Smooth muscle cell of the coronary artery (primary cell): ENCODE measurements around the gene PCDHGA10. TPM values are rescaled to one million over a fixed set of nuclear protein-coding genes. Genes with fewer than 3 reads are reported as not detected.

Experiments used
- total RNA-seq: library from RNA; depleted of rRNA; stranded (reverse); fragments of >200 nt; gene quantifications from 2 replicates; pipeline ENCODE4 v1.2.3, GENCODE V29; 2014; ENCODE audit warnings: low replicate concordance

PCDHGA10 gene
- total RNA-seq, 1 donor from 2014 or later: 2.6 TPM

Other genes with a start within 250 kb of the PCDHGA10 start
- 0.30 and 0.47 TPM in 2 replicates for gene PCDHB7, start 240.3 kb upstream of the PCDHGA10 start, total RNA-seq
- 0.23 and 0.35 TPM in 2 replicates for gene PCDHB8, start 235.2 kb upstream of the PCDHGA10 start, total RNA-seq
- 0.23 and 0.70 TPM in 2 replicates for gene PCDHB16, start 230.6 kb upstream of the PCDHGA10 start, total RNA-seq
- gene PCDHB9, start 225.8 kb upstream of the PCDHGA10 start, total RNA-seq: 0.12 and 0.30 TPM in 2 replicates
- gene PCDHB10, start 220.6 kb upstream of the PCDHGA10 start, total RNA-seq: 0.59 and 0.68 TPM in 2 replicates
- gene PCDHB11, start 213.4 kb upstream of the PCDHGA10 start, total RNA-seq: 0.38 and 0.70 TPM in 2 replicates
- gene PCDHB12, start 204.3 kb upstream of the PCDHGA10 start, total RNA-seq: 0.15 and 0.23 TPM in 2 replicates
- 0.59 and 0.75 TPM in 2 replicates for gene PCDHB13, start 199.1 kb upstream of the PCDHGA10 start, total RNA-seq
- 0.59 and 2.1 TPM in 2 replicates for gene PCDHB14, start 189.6 kb upstream of the PCDHGA10 start, total RNA-seq
- gene PCDHB15, start 167.6 kb upstream of the PCDHGA10 start, total RNA-seq: 0.70 and 1.2 TPM in 2 replicates
- gene SLC25A2, start 108.9 kb upstream of the PCDHGA10 start, total RNA-seq: 0.23 TPM in 1 of 2 replicates, not detected in the other
- 69.5 and 80.4 TPM in 2 replicates for gene TAF7, start 92.2 kb upstream of the PCDHGA10 start, total RNA-seq
- 0.75 and 1.3 TPM in 2 replicates for gene PCDHGA1, start 82.5 kb upstream of the PCDHGA10 start, total RNA-seq
- 1.2 and 1.7 TPM in 2 replicates for gene PCDHGA2, start 74.2 kb upstream of the PCDHGA10 start, total RNA-seq
- 0.23 and 0.98 TPM in 2 replicates for gene PCDHGA3, start 69.2 kb upstream of the PCDHGA10 start, total RNA-seq
- gene PCDHGB1, start 62.9 kb upstream of the PCDHGA10 start, total RNA-seq: 1.5 and 2.4 TPM in 2 replicates
- gene PCDHGA4, start 58.0 kb upstream of the PCDHGA10 start, total RNA-seq: 3.2 and 4.4 TPM in 2 replicates
- gene PCDHGB2, start 53.0 kb upstream of the PCDHGA10 start, total RNA-seq: 1.6 and 2.0 TPM in 2 replicates
- 0.98 and 1.3 TPM in 2 replicates for gene PCDHGA5, start 48.8 kb upstream of the PCDHGA10 start, total RNA-seq
- 3.5 and 5.6 TPM in 2 replicates for gene PCDHGB3, start 42.7 kb upstream of the PCDHGA10 start, total RNA-seq
- 2.2 and 2.3 TPM in 2 replicates for gene PCDHGA6, start 39.1 kb upstream of the PCDHGA10 start, total RNA-seq
- 2.3 and 2.8 TPM in 2 replicates for gene PCDHGA7, start 30.2 kb upstream of the PCDHGA10 start, total RNA-seq
- gene PCDHGB4, start 25.3 kb upstream of the PCDHGA10 start, total RNA-seq: 22.8 and 23.2 TPM in 2 replicates
- 2.0 and 4.0 TPM in 2 replicates for gene PCDHGA8, start 20.4 kb upstream of the PCDHGA10 start, total RNA-seq
- 11.5 and 16.9 TPM in 2 replicates for gene PCDHGB5, start 15.0 kb upstream of the PCDHGA10 start, total RNA-seq
- gene PCDHGA9, start 10.2 kb upstream of the PCDHGA10 start, total RNA-seq: 1.7 and 2.8 TPM in 2 replicates
- 1.9 and 3.5 TPM in 2 replicates for gene PCDHGB6, start 5.0 kb upstream of the PCDHGA10 start, total RNA-seq
- 6.7 and 7.3 TPM in 2 replicates for gene PCDHGB7, start 4.7 kb downstream of the PCDHGA10 start, total RNA-seq
- gene PCDHGA11, start 8.1 kb downstream of the PCDHGA10 start, total RNA-seq: 4.7 and 7.1 TPM in 2 replicates
- gene PCDHGA12, start 17.5 kb downstream of the PCDHGA10 start, total RNA-seq: 5.8 and 9.9 TPM in 2 replicates
- gene PCDHGC3, start 63.0 kb downstream of the PCDHGA10 start, total RNA-seq: 29.7 and 39.8 TPM in 2 replicates
- 0.90 and 2.5 TPM in 2 replicates for gene PCDHGC4, start 72.0 kb downstream of the PCDHGA10 start, total RNA-seq
- 1.4 and 1.8 TPM in 2 replicates for gene PCDHGC5, start 76.1 kb downstream of the PCDHGA10 start, total RNA-seq
- gene DIAPH1, start 206.0 kb downstream of the PCDHGA10 start, total RNA-seq: 16.0 and 23.2 TPM in 2 replicates
- 55.3 and 60.4 TPM in 2 replicates for gene HDAC3, start 223.9 kb downstream of the PCDHGA10 start, total RNA-seq
- 1.9 and 3.6 TPM in 2 replicates for gene RELL2, start 224.0 kb downstream of the PCDHGA10 start, total RNA-seq
- 23.0 and 24.2 TPM in 2 replicates for gene FCHSD1, start 238.4 kb downstream of the PCDHGA10 start, total RNA-seq